ENCODE data around the gene PROCA1.
"Not testable (repeated sequence)": the region's sequence is repeated elsewhere in the genome, so short reads cannot be mapped to it uniquely, and the experiment has no call there.

Gene PROCA1

DNA sequence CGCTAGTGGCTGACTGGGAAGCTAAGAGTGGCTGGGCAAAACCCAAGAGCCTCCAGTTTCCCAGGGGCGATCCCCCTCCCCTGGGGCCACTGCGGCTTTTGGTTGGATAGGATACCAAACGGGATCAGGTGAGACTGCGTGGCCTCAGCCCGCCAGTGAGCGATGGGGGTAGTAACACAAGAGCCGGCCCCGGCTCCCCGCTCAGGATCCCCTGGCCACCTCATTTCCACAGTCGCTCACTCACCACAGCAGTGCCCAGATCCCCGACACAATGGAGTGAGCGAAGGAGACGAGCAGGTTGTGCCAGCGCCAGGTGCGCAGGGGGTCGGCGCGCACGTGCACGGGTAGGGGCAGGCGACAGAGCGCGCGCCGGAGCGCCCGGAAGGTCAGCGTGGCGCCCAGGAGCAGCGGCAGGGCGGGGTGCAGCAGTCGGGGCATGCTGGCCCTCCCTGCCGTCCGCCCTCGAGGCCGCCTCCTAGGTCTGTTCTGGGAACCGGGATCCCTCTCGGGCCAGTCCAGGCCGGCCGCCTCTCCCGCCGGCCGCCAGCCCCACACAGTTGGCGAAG, 14.1 kb upstream of the PROCA1 start:
- DNase-seq (ENCODE audit: low read depth in 2 of 3, low spot score in 1 of 3), result peak in 2 of 3 donors; percentile 43 to 69

DNA sequence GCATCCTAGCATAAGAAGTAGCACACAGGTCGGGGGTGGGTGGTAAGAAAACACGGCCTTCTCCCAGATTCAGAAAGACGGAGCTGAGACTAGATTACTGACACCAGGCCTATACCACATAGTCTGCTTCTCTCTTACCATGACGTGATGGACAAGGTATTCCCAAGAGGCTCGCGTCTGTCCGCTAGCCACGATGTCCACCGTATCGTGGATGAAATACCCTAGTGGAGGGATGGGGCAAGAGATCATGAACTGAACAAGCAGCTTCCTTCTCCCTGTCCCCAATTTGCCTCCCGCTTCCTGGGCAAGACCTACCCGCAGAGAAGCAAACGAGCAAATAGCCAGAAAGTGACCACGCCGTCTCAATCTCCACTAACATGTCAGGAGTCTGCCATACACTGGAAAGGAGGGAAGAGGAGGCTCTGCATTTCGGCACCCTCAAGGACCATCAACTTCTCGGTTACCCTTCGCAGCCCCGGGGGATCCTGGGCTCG, 13.5 kb upstream of the PROCA1 start:
- peak in 2 of 3 donors; percentile 31 to 37 for DNase-seq (ENCODE audit: low read depth in 2 of 3, low spot score in 1 of 3)

DNA sequence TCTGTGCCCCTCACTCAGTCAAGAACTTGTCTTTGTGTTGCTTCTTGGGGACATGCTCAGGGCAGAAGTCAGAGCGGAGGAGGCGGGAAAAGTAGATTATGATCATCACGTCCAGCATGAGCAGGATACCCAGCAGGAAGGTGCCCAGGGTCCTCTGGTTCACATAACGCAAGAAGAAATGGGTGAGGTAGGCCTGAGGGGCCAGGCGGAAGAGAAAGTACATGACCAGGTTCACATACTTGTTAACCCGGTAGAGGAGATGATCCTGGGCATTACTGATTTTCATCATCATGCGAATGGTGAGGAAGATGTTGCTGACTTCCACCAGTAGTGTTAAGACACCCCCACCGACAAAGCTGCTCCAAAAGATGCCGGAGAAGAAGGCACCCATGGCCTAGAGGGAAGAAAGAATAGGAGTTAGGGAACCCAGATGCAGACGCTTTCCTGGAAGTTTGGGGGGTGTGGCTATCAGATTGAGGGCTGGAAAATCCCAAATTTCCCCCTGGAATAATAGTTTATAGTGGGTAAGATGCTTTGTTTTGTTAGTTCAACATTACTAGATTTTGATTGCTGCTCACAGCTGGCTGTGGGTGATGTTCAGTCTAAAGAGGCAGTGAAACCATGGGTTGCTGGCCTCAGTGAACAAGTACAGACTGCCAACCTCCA, 12.9 kb upstream of the PROCA1 start:
- no peak for DNase-seq (ENCODE audit: low read depth in 2 of 3, low spot score in 1 of 3)

DNA sequence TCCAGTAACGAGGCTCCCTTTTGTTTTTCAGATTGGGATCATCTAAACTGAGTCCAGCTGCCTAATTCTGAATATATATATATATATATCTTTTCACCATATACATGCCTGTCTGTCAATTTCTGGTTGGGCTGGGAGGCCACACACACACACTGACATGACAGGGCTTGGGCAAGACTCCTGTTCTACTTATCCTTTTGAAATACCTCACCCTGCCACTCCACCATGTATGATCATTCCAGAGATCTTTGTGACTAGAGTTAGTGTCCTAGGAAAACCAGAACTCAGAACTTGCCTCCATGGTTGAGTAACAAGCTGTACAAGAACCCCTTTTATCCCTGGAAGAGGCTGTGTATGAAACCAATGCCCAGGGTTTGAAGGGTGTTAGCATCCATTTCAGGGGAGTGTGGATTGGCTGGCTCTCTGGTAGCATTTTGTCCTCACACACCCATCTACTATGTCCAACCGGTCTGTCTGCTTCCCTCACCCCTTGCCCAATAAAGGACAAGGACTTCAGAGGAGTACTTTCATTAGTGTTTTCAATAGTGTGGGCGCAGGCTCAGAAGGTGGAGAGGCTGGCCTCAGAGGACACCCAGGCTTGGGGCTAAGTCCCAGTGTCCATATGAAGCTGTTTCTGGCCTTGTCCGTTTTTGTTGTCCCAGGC, 12.3 kb upstream of the PROCA1 start:
- DNase-seq (ENCODE audit: low read depth in 2 of 3, low spot score in 1 of 3), result not testable (repeated sequence)

DNA sequence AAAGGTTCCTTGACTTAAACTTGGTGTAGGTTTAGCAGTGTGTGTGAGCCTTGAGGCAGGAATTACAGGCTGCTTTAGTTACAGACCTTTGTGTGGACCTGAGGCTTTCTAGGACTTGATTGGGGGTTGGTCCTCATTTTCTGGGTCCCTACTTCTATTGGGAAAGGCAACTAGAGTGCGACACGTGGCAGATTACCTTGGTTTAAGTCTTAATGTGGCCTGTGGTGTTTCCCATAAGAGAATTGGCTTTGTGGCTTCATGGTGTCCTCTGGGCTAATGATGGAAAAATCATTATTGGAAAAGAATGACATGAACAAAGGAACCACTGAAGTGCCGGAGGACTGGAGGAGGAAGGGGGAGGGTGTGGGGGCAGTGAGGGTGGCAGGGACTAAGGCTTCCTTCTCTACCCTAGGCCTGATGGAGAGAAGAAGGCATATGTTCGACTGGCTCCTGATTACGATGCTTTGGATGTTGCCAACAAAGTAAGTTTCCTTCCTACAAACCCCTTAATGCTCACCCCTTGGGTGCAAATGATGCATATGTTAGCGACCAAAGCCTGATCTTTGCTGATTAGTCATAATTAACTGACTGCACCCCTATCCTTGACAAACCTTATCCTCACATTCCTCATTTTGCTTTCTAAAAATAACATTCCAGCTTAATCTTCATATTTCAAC, 11.6 kb upstream of the PROCA1 start:
- no peak for DNase-seq (ENCODE audit: low read depth in 2 of 3, low spot score in 1 of 3)

DNA sequence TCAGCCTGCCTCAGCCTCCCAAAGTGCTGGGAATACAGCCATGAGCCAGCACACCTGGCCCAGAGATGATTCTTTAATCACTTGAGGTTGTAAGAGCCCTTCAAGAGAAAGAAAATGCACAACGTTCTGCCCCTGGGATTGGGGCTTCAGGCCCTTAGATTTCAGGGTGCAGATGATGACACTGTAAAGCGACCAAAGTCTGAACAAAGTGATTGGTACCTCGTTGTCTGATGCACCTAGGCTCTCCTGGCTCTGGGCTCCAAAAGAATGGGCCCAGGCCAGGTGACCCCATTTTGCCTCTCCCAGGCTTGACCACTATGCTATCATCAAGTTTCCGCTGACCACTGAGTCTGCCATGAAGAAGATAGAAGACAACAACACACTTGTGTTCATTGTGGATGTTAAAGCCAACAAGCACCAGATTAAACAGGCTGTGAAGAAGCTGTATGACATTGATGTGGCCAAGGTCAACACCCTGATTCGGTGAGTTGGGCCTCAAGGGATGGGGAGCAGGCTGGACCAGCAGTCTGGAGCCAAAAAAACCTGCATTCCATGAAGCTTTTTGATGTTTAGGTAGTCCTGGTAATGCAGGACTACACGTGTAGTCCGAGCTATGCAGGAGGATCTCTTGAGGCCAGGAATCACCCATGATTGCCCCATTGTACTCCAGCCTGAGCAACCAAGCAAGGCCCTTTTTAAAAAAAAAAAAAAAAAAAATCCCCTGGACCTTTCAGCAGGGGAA, 10.9 kb upstream of the PROCA1 start:
- DNase-seq (ENCODE audit: low read depth in 2 of 3, low spot score in 1 of 3), result no peak

DNA sequence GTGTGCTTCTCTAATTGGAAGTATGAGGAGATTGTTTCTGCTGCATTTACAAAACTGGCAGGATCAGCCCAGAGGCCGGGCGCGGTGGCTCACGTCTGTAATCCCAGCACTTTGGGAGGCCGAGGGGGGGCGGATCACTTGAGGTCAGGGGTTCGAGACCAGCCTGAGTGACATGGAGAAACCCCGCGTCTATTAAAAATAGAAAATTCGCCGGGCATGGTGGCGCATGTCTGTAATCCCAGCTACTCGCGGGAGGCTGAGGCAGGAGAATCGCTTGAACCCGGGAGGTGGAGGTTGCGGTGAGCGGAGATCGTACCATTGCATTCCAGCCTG, 9.3 kb upstream of the PROCA1 start:
- DNase-seq (ENCODE audit: low read depth in 2 of 3, low spot score in 1 of 3), result not testable (repeated sequence)

DNA sequence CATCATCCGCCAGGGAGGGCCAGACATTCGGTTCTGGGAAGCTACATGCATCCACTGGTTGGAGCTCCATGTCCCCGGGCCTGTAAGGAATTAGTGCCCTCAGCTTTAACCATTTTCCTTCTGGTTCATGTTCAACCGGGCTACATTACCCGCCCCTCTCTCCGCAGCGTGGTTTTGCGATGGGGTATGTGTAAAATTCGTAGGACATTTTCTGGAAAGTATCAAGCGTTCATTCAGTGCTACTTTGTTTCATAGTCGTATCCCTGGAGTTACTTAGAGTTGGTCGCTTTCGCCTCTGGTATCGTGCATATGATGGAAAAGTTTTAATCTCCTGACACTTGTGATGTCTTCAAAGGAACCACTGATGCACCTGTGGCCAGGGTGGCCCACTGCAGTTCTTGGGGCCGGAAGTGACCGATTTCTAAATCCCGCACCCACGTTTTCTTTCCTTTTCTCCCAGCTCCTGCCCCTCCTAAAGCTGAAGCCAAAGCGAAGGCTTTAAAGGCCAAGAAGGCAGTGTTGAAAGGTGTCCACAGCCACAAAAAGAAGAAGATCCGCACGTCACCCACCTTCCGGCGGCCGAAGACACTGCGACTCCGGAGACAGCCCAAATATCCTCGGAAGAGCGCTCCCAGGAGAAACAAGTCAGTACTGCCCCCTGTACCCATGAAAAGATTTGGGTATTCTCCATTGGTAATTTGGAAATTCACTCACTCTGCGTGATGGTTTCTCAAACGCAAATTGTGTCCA, 8.7 kb upstream of the PROCA1 start:
- peak in 1 of 3 donors; percentile 37 for DNase-seq (ENCODE audit: low read depth in 2 of 3, low spot score in 1 of 3)

DNA sequence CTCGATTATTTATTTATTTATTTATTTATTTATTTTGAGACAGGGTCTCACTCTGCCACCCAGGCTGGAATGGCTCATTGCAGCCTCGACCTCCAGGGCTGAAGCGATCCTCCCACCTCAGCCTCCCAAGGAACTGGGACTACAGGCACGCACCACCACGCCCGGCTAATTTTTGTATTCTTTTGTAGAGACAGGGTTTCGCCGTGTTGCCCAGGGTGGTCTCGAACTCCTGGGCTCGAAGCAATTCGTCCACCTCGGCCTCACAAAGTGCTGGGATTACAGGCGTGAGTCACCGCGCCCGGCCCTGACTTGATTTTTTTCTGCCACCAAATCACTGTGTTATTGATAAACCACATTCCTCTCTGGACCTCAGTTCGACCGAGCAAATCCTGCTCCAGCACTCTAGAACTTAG, 7.3 kb upstream of the PROCA1 start:
- DNase-seq (ENCODE audit: low read depth in 2 of 3, low spot score in 1 of 3), result no peak

DNA sequence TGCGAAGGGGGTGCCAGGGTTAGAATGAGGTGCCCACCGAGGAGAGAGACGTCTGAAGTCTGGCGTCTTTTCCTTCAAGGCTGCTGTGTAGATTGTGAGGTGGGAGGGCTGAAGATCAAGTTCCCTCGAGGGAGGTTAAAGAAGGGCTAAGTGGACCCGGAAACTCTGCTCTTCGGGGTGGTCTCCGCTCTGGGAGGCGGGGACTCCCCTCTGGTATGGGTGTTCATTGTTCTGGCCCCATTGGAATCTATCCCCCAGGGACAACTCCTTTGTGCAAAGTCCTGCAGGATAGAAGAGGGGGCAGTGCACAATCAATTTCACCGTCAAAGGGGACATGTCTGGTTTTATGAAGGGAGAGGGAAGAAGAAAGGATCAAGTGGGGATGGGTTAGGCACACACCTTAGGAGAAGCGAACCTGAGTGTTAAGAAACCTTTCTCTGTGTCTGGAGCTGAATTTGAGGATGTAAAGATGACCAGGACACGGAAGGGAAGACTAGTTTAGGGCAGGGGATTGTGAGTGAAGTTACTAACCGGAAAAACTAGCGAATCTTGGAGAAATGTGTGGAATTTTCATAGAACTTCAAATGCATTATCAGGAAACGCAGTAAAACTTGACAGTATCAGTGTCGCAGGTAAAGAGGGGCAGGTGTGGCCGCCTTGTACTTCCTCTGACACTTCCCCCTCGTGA, 6.8 kb upstream of the PROCA1 start:
- DNase-seq (ENCODE audit: low read depth in 2 of 3, low spot score in 1 of 3), result no peak

DNA sequence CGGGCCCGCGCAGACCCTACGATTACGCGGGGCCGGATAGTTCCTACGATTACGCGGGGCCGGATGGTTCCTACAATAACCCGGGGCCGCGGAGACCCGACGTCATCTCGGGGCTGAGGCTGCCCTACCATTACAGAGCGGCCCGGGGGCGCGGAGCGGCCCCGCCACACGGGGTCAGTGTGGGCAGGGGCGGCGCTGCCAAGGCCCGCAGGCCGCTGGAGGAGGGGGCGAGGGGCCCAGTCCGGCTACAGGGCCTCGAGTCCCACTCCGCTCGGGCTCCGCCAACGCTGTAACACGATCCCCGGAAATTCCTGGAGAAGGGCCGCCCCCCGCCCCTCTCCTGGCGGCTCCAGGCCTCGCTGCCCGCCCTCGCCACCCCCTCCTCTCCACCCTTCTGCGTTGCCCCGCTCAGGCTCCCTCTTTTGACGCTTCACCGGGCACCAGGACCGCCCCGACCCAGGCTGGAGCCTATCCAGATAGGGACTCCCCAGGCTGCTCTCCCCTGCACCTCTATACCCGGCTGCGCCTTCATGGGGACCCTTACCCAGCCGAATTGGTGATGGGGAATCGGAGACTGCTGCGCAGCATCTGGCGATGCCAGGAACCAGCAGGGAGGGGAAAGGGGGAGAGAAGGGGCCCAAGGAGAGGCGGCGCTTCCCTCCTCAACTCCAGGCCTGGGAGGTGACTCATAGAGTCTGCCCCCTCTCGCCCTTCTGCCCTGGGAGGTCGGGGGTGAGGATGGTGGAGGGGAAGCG, 6.1 kb upstream of the PROCA1 start, which contains the start of gene RAB34:
Gene RAB34 (minus strand): TSS at position 291 of the 755 bp plus-strand sequence. CDS start 602 bp downstream, outside the sequence.
- no peak for DNase-seq (ENCODE audit: low read depth in 2 of 3, low spot score in 1 of 3)

DNA sequence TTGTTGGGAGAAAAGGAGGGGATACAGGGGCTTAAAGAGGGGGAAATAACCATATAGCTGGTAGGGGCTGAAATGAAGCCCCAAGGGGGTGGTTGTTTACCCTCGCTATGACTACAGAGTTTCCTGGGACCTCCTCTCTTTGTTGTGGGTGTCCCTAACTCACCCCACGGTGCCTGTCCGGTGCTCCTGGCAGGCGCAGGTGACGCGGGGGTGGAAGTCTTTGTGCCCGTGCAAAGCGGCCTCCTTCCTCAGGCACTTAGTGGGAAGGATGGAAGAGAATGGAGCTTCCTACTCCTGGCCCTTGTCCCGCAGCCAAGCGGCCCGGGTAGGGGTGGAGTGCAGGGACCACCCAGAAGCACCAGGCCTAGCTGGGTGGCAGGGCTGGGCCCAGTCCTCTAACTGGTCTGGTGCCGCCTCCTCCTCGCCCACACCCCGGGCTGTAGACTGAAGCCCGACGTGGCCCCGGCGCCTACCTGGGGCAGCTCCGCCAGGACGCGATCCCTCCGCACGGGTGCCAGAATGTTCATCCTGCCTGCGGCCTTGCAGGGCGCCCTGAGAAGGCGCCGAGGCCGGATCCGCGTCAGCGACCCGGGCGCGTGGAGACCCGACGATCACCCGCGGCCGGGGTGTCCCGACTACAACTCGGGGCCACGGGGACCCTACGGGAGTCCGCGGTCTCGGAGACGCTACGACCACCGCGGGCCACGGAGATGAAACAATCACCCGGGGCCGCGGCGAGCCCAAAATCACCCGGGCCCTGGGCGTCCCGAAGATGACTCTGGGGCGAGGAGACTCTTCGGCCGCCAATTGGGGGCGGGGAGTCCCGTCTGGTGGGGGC, 5.3 kb upstream of the PROCA1 start:
- DNase-seq (ENCODE audit: low read depth in 2 of 3, low spot score in 1 of 3), result no peak

DNA sequence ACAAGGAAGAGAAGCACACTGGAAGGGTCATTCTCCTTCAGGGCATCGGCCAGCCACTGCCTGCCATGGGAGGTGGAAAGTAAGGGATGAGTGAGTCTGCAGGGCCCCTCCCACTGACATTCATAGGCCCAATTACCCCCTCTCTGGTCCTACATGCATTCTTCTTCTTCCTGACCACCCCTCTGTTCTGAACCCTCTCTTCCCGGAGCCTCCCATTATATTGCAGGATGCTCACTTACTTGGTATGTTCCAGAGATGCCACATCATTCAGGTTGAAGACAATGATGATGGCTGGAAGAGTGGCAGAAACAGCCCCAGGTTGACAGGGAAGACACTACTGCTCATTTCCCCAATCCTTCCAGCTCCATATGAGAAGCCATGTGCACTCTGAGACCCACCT, 3.5 kb upstream of the PROCA1 start:
- DNase-seq (ENCODE audit: low read depth in 2 of 3, low spot score in 1 of 3), result no peak

DNA sequence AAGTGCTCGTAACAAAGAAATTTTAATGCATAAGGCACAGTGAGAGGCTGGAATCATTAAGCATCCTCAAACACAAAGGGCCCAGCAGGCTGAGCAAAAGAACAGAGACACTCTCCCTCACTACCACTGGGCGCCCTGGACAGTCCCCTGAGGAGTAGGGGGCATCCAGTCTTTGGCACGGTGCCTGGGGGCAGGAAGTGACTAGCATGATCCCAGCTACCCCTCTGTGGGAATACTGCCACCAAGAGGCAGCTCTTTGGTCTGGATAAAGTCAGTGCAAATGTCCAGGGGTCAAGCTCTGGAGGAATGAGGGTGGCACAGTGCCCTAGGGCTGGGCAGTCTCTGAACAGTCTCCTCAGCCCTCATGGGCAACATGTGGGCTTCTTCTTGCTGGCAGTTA, 2.6 kb upstream of the PROCA1 start:
- no peak for DNase-seq (ENCODE audit: low read depth in 2 of 3, low spot score in 1 of 3)

DNA sequence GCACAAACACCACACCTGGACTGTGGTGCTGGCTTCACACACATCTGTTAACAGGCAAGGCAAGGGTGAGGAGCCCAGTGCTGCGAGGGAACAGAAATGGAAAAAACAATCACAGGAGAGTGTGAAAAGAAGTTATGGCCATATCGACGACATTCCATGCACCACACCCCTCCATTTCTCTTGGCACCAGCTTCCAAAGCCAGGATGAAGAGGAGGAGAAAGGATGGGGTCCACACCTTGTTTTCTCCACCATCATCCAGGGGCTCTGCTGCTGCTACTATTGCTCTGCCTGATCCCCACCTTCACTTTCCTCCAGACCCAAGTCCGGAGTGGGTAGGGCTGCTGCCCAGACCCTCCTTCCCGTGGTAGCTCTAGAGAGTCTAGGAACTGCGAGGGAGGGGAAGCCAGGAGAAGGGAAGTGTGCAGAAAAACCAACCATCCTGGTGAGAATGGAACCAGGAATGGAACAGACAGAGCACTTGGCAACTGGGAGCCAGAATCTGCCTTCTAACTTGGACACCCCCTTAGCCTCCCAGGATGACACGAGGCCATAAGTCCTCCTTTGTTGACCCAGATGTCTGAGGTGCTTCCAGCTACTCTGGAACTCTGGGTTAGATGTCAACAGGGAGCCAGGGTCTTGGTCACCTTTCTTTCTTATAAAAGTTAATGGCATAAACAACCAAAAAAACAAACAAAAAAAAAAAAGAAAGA, 1.2 kb upstream of the PROCA1 start:
- DNase-seq (ENCODE audit: low read depth in 2 of 3, low spot score in 1 of 3), result no peak

DNA sequence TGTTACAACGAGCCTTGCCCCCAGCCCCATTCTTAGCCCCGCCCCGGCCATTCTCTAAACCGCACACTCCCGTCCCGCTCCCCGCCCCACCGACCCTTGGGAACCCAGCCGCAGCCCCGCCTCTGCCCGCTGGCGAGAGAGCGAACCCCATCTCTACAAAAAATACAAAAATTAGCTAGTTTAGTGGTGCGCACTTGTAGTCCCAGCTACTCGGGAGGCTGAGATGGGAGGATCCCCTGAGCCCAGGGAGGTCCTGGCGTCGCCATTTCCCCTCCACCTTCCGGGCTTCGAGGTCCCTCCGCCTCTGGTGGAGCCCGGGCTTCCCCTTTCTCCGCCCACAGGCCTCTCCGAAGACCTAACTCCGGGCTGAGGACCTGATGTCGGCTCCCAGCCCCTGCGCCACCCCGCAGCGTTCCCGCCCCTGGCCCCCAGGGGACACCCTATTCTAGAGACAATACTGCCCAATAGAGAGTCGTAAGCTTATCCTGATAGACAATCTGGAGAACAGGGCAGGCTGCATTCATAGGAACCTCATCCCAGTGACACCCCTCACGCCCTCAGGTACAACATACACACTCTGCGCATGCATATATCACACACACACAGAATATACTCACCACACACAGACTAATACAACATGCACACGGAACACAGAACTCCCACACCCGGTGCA, 480 bp upstream of the PROCA1 start:
- peak in 2 of 3 donors; percentile 52 to 67 for DNase-seq (ENCODE audit: low read depth in 2 of 3, low spot score in 1 of 3)
